LNCAP (cell line): ENCODE data around the gene TRIM58.

Experiments
- TF ChIP-seq, protein P1 (sequence below): fragments of 450-650 bp; IDR thresholded peaks from 2 replicates; pipeline ENCODE4 v1.5.1; 2017; ENCODE audit warnings: mild to moderate bottlenecking

TRIM58 gene

DNA sequence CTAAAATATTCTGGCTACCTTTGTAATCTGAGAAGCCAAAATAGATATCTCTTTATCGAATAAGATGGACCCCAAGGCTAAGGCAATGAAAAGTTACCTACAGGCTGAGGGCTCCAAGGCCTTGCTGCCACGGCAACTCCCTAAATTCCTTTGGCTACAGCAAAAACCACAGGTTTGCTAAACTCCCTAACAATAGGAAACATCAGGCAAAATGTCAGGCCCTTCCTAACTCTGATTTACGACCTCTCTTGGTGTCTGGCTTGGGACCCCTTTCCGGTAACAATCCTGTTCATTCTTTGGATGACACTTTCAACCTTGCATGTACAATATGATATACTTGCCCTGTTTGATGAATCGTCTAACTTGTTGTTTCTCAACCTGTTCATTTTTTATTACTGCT is 51.8 kb downstream of the TRIM58 start:
- TF ChIP-seq, protein P1, sequence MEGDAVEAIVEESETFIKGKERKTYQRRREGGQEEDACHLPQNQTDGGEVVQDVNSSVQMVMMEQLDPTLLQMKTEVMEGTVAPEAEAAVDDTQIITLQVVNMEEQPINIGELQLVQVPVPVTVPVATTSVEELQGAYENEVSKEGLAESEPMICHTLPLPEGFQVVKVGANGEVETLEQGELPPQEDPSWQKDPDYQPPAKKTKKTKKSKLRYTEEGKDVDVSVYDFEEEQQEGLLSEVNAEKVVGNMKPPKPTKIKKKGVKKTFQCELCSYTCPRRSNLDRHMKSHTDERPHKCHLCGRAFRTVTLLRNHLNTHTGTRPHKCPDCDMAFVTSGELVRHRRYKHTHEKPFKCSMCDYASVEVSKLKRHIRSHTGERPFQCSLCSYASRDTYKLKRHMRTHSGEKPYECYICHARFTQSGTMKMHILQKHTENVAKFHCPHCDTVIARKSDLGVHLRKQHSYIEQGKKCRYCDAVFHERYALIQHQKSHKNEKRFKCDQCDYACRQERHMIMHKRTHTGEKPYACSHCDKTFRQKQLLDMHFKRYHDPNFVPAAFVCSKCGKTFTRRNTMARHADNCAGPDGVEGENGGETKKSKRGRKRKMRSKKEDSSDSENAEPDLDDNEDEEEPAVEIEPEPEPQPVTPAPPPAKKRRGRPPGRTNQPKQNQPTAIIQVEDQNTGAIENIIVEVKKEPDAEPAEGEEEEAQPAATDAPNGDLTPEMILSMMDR: no peak

DNA sequence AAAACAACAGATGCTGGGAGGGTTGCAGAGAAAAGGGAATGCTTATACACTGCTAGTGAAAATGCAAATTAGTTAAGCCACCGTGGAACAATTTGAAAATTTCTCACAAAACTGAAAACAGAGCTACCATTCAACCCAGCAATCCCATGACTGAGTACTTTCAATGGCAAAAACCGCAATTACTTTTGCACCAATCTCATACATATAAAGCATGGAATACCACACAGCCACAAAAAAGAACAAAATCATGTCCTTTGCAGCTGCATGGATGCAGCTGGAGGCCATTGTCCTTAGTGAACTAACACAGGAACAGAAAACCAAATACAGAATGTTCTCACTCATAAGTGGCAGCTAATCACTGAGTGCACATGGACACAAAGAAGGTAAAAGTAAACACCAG is 56.8 kb downstream of the TRIM58 start:
- TF ChIP-seq, protein P1: no peak

DNA sequence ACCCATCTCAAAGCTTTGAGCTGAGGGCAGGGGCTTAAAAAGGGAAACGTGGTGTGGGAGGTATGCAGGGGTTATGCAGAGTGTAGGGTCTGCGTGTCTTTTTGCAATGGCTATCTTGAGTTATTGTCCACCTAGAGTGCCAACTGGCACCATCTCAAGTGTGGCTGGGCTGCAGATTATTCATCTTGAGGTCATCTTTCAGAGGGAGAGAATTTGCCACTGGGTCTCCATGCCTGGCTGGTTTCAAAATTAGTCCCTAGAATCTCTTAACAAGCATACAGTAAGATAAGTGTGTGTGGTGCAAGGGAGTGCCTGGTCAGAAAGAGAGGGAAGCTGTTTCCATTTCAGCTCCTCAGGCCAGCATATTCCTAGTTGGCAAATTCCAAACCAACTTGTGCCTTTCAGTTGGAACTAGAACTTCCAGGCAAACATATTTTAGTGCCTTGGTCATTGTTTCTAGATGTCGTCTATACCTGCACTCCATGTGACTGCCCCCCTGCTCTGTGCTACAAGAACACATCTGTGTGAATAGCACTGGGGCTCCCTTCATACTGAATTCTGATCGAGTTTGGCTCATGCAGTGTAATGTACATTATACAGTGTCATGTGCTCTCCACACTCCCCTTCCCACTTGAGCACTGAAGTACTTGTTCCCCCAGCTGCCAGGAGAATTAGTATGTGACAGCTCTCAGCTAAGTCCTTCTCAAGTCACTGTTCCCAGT is 58.1 kb downstream of the TRIM58 start:
- TF ChIP-seq, protein P1: no peak

DNA sequence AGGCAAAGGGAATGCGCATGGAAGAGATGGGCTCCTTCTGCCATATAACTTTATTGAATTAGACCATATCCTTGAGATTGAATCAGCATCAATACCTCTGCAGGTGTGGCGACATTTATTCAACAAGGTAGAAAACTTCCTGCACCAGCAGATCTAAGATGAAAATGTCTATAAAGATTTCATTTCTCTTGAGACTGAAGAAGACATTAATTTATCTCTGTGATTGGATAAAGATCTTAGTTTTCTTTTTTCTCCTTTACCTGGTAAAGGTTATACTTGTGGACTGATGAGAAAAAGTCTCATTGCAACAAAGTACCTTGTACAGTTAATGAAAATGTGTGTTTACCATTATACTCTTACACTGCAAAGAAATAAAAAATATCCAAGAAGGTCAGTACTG is 63.0 kb downstream of the TRIM58 start, which contains the start of gene OR2T8:
Gene OR2T8 (plus strand): TSS at position 301 of the 400 bp plus-strand sequence. CDS start 766 bp downstream, outside the sequence.
- TF ChIP-seq, protein P1: no peak

DNA sequence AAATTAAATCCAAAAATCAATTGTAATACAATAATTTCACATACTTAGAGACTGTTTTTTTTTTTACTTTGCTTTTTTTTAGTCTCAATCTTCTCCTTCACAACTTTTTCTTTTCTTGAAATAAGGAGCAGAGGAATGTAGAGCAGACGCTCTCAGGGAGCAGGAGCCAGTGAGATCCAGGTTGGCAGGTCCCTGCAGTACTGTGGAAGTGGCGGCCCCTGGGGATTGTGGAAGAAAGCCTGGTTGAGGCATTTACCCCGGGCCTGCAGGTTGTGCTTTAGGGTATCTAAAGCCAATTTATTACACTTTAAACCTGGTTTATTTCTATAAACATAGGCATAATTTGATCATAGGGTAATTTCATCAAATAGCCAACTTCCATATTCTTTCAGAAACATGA is 67.0 kb downstream of the TRIM58 start:
- TF ChIP-seq, protein P1: no peak

DNA sequence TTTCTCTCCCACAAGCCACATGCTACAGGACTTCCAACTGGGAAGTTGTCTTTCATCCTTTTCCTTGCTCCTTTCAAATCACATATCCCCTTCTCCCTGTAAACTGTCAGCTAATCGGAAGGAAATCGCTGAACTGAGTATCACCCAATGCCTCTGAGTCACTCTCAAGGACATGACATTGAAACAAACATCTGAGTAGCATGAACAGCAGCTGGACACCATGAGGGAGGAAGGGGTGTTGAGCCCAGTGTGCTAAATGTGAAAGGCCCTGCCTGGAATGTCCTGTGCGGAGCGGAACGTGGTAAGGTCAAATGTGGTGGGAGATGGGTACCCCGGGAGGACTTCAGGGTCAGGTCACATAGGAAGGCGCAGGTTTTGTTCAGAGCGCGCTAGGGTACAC is 67.9 kb downstream of the TRIM58 start, which contains the start of gene OR2AJ1:
Gene OR2AJ1 (plus strand): TSS at position 22 of the 400 bp plus-strand sequence. CDS start 8,880 bp downstream, outside the sequence.
- TF ChIP-seq, protein P1: no peak
